Osteocyte (in vitro differentiated cells): ENCODE data around the gene MAPRE3. TPM values are rescaled to one million over a fixed set of nuclear protein-coding genes. Genes with fewer than 3 reads are reported as not detected.

Source experiments
- DNase-seq: peaks from one replicate; pipeline ENCODE4 v3.0.0; 2021; ENCODE audit warnings: mixed read lengths; ENCODE audit not compliant: unreplicated experiment; ENCODE audit errors: extremely low spot score
- H3K27ac Mint-ChIP-seq: one replicate; pipeline ENCODE4 v1.8.0; 2021; ENCODE audit warnings: mild to moderate bottlenecking, mixed read lengths; ENCODE audit not compliant: unreplicated experiment
- H3K27me3 Mint-ChIP-seq: one replicate; pipeline ENCODE4 v1.8.0; 2021; ENCODE audit warnings: mixed read lengths; ENCODE audit not compliant: unreplicated experiment
- H3K36me3 Mint-ChIP-seq: one replicate; pipeline ENCODE4 v1.8.0; 2021; ENCODE audit warnings: mixed read lengths; ENCODE audit not compliant: unreplicated experiment
- H3K4me1 Mint-ChIP-seq: one replicate; pipeline ENCODE4 v1.8.0; 2021; ENCODE audit warnings: mixed read lengths; ENCODE audit not compliant: unreplicated experiment
- H3K4me3 Mint-ChIP-seq: one replicate; pipeline ENCODE4 v1.8.0; 2021; ENCODE audit warnings: mild to moderate bottlenecking, moderate library complexity, mixed read lengths; ENCODE audit not compliant: unreplicated experiment
- H3K9me3 Mint-ChIP-seq: one replicate; pipeline ENCODE4 v1.8.0; 2021; ENCODE audit warnings: mixed read lengths; ENCODE audit not compliant: unreplicated experiment
- total RNA-seq: library from RNA; stranded (reverse); gene quantifications from 2 replicates; pipeline ENCODE4 v1.2.1, GENCODE V29; 2021
- TF ChIP-seq, protein P1 (sequence below): fragments of 200-600 bp; sonication (generic); IDR thresholded peaks from 2 replicates; pipeline ENCODE4 v1.5.0; 2021; ENCODE audit warnings: antibody characterized with exemption, mild to moderate bottlenecking, moderate library complexity

Gene MAPRE3
- total RNA-seq, 1 donor from 2014 or later: 9.4 TPM

DNA sequence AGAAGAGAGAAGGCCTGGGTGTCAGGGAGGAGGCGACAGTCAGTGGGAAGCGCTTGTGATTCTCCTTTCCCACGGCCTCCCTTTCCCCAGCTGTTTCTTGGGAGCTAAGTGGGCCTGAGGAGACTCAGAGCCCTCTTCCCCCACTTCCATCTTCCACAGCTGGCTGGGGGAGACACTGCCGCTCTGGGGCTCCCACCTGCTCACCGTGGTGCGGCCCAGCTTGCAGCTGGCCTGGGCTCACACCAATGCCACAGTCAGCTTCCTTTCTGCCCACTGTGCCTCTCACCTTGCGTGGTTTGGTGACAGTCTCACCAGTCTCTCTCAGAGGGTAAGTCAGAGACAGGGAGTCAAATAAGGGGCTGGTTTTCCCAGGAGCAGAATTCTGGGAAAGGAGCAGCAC, 69.4 kb downstream of the MAPRE3 start:
- no peak for DNase-seq
- no peak overlapping the region for H3K27ac Mint-ChIP-seq
- peaks cover 5% of the 10 kb centered on the region for H3K4me1 Mint-ChIP-seq
- H3K27me3 Mint-ChIP-seq: no peaks in the 10 kb centered on the region
- peaks cover 39% of the 10 kb centered on the region for H3K36me3 Mint-ChIP-seq
- TF ChIP-seq, protein P1, sequence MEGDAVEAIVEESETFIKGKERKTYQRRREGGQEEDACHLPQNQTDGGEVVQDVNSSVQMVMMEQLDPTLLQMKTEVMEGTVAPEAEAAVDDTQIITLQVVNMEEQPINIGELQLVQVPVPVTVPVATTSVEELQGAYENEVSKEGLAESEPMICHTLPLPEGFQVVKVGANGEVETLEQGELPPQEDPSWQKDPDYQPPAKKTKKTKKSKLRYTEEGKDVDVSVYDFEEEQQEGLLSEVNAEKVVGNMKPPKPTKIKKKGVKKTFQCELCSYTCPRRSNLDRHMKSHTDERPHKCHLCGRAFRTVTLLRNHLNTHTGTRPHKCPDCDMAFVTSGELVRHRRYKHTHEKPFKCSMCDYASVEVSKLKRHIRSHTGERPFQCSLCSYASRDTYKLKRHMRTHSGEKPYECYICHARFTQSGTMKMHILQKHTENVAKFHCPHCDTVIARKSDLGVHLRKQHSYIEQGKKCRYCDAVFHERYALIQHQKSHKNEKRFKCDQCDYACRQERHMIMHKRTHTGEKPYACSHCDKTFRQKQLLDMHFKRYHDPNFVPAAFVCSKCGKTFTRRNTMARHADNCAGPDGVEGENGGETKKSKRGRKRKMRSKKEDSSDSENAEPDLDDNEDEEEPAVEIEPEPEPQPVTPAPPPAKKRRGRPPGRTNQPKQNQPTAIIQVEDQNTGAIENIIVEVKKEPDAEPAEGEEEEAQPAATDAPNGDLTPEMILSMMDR: no peak
- no peak overlapping the region for H3K4me3 Mint-ChIP-seq
- H3K9me3 Mint-ChIP-seq: no peaks in the 10 kb centered on the region

DNA sequence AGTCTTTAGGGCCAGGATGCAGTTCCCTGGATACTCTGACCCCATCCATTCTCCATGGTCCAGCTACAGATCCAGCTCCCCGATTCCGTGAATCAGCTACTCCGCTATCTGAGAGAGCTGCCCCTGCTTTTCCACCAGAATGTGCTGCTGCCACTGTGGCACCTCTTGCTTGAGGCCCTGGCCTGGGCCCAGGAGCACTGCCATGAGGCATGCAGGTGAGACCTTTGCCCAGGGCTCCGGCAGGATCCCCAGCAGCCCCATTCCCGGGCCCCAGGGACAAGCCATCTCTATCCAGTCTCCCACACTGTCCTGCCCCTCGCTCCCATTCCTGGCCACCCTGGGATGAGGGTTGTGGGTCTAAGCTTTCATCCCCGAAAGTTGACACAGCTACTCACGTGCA, 69.8 kb downstream of the MAPRE3 start:
- Mint-ChIP-seq H3K27me3 (no peaks in the 10 kb centered on the region), H3K4me3 (no peak overlapping the region), H3K4me1 (peaks cover 2% of the 10 kb centered on the region), H3K27ac (no peak overlapping the region), H3K9me3 (no peaks in the 10 kb centered on the region), H3K36me3 (peaks cover 39% of the 10 kb centered on the region)
- DNase-seq: no peak
- TF ChIP-seq, protein P1: no peak

DNA sequence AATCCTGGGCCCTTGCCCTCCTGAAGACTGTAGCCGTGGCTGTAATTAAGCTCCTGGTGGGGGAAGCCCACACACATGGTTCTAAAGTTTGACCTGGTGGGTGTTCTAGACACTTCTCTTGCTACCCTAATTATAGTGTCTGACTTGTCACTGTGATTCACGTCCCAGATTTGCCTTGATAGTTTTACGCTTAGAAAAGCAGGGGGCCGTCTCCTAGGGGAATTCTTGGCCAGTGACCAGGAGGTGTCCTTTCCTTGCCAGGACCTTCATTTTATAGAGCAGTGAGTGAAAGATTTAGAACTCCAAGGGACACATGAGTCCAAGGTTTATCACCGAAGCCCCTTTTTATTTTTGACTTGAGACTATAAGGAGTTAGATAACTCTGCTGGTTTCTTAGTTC, 71.3 kb downstream of the MAPRE3 start:
- Mint-ChIP-seq H3K27ac (no peak overlapping the region), H3K36me3 (peaks cover 28% of the 10 kb centered on the region), H3K27me3 (no peaks in the 10 kb centered on the region), H3K9me3 (no peaks in the 10 kb centered on the region), H3K4me3 (no peak overlapping the region), H3K4me1 (peaks cover 2% of the 10 kb centered on the region)
- TF ChIP-seq, protein P1: no peak
- DNase-seq: no peak

DNA sequence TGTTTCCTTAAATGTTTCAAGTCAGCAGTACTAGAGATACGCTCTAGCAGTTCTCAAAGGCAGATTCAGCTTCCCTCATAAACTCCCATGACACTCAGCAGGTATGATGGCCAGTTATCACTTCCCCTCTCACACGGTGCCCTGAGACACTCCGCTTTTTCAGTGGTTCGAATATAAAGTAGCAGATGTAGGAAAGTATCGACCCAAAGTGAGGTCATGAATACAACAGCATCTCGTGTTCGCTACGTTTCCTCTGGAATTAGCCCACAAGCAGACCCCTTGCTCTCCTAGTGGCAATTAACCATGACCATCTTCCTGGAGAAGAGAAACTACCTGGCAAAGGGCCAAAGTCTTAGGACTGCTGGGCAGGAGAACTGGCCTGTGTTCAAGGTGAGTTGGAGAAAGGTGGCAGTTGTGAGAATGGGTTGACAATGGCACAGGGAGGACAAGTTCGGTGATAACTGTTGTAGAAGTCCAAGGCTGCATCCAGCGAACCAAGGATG, 71.8 kb downstream of the MAPRE3 start:
- Mint-ChIP-seq H3K36me3 (peaks cover 24% of the 10 kb centered on the region), H3K4me1 (peaks cover 2% of the 10 kb centered on the region), H3K4me3 (no peak overlapping the region), H3K27ac (no peak overlapping the region), H3K9me3 (no peaks in the 10 kb centered on the region), H3K27me3 (no peaks in the 10 kb centered on the region)
- TF ChIP-seq, protein P1: no peak
- no peak for DNase-seq

DNA sequence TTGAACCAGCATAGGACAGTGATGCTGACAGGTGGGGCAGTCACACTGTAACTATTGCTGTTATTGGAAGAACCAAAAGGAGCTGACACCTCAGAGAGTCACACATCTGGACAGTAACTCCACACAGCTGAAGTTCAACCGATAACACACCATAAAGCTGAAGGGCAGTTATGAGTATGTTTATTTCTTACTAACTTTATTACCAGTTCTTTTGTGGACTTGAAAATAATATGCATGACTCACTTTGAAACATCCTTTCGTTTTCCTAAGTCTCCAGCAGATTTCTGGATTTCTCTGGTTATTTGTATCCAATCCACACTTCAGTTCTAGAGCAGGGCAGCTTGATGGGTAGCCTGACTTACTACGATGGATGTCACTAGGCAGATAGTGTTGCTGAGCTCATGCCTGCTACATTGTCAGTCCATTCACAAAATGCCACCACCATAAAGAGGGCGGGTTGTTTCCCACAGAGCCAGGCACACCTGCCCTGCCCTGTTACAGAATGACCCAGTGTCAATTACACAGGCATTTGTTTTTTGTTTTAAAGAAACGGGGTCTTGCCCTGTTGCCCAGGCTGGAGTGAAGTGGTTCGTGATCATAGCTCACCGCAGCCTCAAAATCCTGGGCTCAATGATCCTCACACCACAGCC, 72.7 kb downstream of the MAPRE3 start:
- no peak for DNase-seq
- no peaks in the 10 kb centered on the region for H3K9me3 Mint-ChIP-seq
- H3K4me3 Mint-ChIP-seq: no peak overlapping the region
- no peaks in the 10 kb centered on the region for H3K27me3 Mint-ChIP-seq
- peaks cover 22% of the 10 kb centered on the region for H3K36me3 Mint-ChIP-seq
- TF ChIP-seq, protein P1: no peak
- H3K4me1 Mint-ChIP-seq: peaks cover 2% of the 10 kb centered on the region
- no peak overlapping the region for H3K27ac Mint-ChIP-seq
